UCSD-AML1 (cell line): ENCODE data around the gene SIK3.

Experiments used
- DNase-seq: peaks from one replicate; lab custom pipeline; 2025; ENCODE audit not compliant: unreplicated experiment; lab: John Stamatoyannopoulos, UW

SIK3 gene

GRCh38 chr11:117011541-117011898 lies 86.7 kb downstream of the SIK3 start:
- no peak for DNase-seq

GRCh38 chr11:117010808-117011540 lies 87.3 kb downstream of the SIK3 start:
- DNase-seq, result no peak

- DNase-seq, result no peak
Measured at GRCh38 chr11:117009905-117010605, 88.2 kb downstream of the SIK3 start.

- no peak for DNase-seq
Measured at GRCh38 chr11:117005758-117006157, 92.5 kb downstream of the SIK3 start.

- DNase-seq, result no peak
Measured at GRCh38 chr11:117002639-117003299, 95.5 kb downstream of the SIK3 start.

GRCh38 chr11:117000014-117000737 lies 98.1 kb downstream of the SIK3 start:
- no peak for DNase-seq

GRCh38 chr11:116997071-116997470 lies 101.2 kb downstream of the SIK3 start:
- DNase-seq, result no peak

- no peak for DNase-seq
Measured at GRCh38 chr11:116994195-116994594, 104.0 kb downstream of the SIK3 start.

DNA sequence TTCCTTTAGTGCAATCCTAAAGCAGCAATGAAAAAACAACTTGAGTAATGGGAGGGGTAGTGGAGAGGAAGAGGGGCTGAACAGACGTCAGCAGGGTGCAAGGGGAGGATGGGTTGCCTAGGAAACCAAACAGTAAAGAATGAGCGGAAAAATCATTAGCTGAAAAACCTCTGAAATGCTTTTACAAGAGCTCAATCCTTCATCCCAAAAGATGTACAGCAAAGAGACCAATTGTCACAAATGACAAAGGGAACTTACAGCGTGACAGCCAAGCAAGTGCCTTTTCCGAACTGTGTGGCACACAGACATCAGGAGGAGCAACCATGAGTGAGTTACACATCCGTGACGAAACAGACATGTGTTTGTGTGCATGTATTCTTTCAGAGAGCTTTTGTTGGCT lies 104.6 kb downstream of the SIK3 start:
- DNase-seq, result no peak

DNA sequence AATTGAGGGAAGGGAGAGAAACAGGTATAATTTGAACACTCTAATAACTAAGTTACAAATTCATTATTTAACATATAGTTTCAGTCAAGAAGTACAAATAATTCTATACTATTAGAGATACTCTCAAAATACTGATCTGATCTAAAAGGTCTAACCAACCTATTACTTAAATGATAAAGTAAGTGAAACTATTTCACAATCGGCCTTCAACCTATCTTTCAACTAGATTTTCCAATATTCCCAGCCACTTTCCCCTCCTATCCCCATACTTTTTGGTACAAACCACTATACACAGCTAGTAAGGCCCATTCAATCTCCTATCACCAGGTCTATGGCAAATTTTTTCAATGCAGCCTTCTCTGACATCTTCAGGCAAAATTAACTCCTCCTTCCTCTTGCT lies 106.7 kb downstream of the SIK3 start:
- no peak for DNase-seq

DNA sequence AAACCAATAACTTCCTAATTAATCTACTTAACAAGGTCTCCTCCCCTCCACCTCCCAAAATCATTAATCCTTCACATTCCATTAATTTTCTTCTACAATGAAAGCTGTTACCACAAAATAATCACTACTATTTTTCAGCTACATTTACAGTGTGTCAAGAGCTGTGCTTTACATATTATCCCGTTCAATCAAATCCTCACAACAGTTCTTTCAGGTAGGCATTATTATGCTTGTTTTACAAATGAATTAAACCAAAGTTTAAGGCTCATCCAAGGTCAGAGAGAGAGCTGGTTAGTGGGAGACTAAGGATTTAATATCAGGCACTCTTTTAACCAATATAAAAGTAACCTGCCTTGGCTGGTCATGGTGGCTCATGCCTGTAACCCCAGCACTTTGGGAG lies 107.4 kb downstream of the SIK3 start:
- no peak for DNase-seq

GRCh38 chr11:116990061-116990473 lies 108.2 kb downstream of the SIK3 start:
- no peak for DNase-seq

- no peak for DNase-seq
Measured at GRCh38 chr11:116989184-116989583, 109.0 kb downstream of the SIK3 start.

DNA sequence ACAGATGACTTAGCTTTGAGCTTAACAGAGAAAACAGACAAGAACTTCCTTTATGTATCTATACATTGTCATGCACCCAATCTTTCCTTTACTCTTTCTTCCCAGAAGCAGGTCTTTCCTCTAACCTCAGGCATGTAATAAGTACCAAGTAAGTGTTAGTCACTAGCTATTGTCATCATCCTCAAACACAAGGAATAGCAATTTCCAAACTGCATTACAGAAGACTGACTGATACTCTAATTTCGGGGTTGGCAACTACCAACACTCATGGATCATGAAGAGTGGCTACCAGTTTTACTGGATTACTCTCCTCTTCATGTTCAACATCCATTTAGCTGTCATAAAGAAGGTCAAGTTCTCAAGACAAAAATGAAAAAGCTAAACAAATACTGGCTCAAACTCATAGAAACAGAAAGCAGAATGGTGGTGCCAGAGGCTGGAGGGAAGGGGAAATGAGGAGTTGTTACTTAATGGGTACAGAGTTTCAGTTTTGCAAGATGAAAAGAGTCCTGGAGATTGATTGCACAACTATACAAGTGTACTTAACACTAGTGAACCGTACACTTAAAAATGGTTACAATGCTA lies 111.6 kb downstream of the SIK3 start:
- DNase-seq, result no peak

DNA sequence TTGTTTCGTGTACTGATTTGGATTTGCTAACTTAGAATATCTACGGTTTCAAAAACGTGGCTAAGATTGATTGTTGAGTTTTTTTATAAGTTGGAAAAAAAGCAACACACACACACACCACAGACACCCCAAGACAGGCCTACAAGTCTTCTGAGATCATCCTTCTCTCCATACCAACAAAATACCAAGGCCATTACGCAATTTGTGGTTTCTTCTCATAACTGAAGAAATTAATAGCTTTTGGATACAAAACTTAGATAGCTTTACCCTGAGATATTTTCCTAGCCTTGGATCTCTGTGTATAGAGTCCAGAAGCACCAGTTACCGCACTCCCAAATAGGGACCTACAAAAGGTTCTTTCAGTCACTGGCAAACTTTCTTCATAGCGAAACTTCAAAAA lies 113.6 kb downstream of the SIK3 start:
- no peak for DNase-seq

DNA sequence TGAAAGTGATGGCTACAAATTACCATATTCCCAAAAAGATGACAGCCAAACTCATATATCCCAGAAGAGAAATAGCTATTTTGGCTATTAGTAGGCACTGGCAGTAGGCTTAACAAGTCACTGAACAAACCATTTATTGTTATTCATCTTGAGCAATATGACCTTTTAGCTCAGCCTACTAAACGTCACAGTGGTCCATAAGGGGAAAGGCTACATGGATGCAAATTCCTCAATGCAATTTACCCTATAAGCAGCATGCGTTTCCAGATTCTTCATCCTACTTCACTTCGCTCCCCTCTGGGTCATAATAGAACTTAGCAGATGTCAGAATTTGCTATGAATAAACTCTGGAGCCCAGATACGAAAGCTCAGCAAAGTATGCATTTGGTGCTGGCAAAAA lies 114.0 kb downstream of the SIK3 start:
- no peak for DNase-seq

GRCh38 chr11:116981266-116981885 lies 116.9 kb downstream of the SIK3 start:
- DNase-seq, result peak; percentile 17

DNA sequence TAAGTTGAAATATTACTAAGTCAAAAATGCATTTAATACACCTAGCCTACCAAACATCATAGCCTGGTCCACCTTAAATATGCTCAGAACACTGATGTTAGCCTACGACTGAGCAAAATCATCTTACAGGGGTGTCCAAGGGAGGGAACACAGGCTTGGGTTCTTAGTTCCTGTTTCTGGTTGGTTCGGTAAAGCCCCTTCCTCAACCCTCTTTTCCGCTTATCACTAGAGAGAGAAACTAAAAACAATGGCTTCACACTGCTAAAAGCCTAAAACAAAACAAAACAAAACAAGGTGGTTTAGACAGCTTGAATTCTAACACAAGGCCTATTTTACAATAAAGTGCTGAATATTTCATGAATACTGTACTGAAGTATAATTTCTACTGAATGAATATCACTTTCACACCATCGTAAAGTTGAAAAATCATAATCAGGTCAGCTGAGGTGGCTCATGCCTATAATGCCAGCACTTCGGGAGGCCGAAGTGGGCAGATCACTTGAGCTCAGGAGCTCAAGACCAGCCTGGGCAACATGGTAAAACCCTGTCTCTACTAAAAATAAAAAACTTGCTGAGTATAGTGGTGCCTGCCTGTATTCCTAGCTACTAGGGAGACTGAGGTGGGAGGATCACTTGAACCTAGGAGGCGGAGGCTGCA lies 118.0 kb downstream of the SIK3 start:
- DNase-seq, result no peak

DNA sequence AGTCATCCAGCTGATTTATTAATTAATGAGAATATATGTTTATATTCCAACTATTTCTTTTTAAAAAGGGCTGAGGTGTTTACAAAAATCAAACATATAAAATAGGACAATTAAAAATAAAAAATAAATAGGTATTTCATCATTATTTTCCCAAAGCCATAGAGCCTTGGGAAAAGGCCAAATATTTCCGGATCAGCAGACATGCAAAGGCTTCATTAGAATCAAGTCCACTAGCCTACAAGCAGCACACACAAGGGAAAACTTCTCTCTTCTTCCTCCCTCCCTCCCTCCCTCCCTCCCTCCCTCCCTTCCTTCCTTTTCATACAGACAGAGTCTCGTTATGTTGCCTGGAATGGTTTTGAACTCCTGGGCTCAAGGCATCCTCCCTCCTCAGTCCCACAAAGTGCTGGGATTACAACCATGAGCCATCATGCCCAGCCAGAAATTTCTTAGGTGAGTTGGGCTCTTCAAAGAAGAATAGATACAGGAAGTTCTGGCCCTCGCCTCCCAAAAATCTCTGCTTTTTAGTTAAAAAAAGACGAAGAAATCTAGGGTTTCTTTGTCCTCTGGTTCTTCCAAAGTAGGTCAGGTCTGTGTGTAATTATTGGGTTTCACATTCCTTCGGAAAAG lies 121.2 kb downstream of the SIK3 start:
- no peak for DNase-seq

GRCh38 chr11:116975661-116976060 lies 122.6 kb downstream of the SIK3 start:
- DNase-seq, result no peak
